ENCODE measurements around the gene THAP11.
A peak's percentile ranks its signal among the peaks of the same experiment; 100 is the strongest.
"Not testable (repeated sequence)": the region's sequence is repeated elsewhere in the genome, so short reads cannot be mapped to it uniquely, and the experiment has no call there.

THAP11 gene

GRCh38 chr16:67862623-67863583 lies 20.8 kb downstream of the THAP11 start:
- no peaks in the 10 kb centered on the region for H3K36me3 Mint-ChIP-seq
- H3K9me3 Mint-ChIP-seq, result no peaks in the 10 kb centered on the region
- peaks cover 10% of the 10 kb centered on the region for H3K4me1 Mint-ChIP-seq
- no peak overlapping the region for H3K4me3 Mint-ChIP-seq
- H3K27me3 Mint-ChIP-seq, result no peaks in the 10 kb centered on the region
- ATAC-seq (ENCODE audit: low read depth) (no peak), DNase-seq (ENCODE audit: low spot score in 2 of 2) (no peak)
- H3K27ac Mint-ChIP-seq, result no peak overlapping the region

GRCh38 chr16:67864044-67864443 lies 21.9 kb downstream of the THAP11 start:
- not testable (repeated sequence) for DNase-seq (ENCODE audit: low spot score in 2 of 2); H3K36me3 Mint-ChIP-seq; H3K4me3 Mint-ChIP-seq; H3K4me1 Mint-ChIP-seq; H3K9me3 Mint-ChIP-seq; ATAC-seq (ENCODE audit: low read depth); H3K27ac Mint-ChIP-seq; H3K27me3 Mint-ChIP-seq

GRCh38 chr16:67864594-67864993 lies 22.5 kb downstream of the THAP11 start:
- Mint-ChIP-seq H3K27ac (peak overlapping the region; percentile 53), H3K9me3 (no peaks in the 10 kb centered on the region), H3K36me3 (no peaks in the 10 kb centered on the region), H3K4me3 (no peak overlapping the region), H3K27me3 (no peaks in the 10 kb centered on the region), H3K4me1 (peaks cover 6% of the 10 kb centered on the region)
- ATAC-seq (ENCODE audit: low read depth) (no peak), DNase-seq (ENCODE audit: low spot score in 2 of 2) (no peak)

- H3K4me3 Mint-ChIP-seq, result no peak overlapping the region
- DNase-seq (ENCODE audit: low spot score in 2 of 2), result no peak
- no peaks in the 10 kb centered on the region for H3K27me3 Mint-ChIP-seq
- H3K27ac Mint-ChIP-seq, result no peak overlapping the region
- H3K9me3 Mint-ChIP-seq, result no peaks in the 10 kb centered on the region
- ATAC-seq (ENCODE audit: low read depth), result no peak
- H3K4me1 Mint-ChIP-seq, result peaks cover 6% of the 10 kb centered on the region
- peaks cover 2% of the 10 kb centered on the region for H3K36me3 Mint-ChIP-seq
Observed at GRCh38 chr16:67865318-67865717, 23.2 kb downstream of the THAP11 start.

GRCh38 chr16:67868290-67868689 lies 26.2 kb downstream of the THAP11 start:
- H3K27me3 Mint-ChIP-seq, result no peaks in the 10 kb centered on the region
- peaks cover 4% of the 10 kb centered on the region for H3K4me1 Mint-ChIP-seq
- peaks cover 7% of the 10 kb centered on the region for H3K36me3 Mint-ChIP-seq
- H3K27ac Mint-ChIP-seq, result no peak overlapping the region
- no peak overlapping the region for H3K4me3 Mint-ChIP-seq
- H3K9me3 Mint-ChIP-seq, result no peaks in the 10 kb centered on the region
- ATAC-seq (ENCODE audit: low read depth), result no peak
- DNase-seq (ENCODE audit: low spot score in 2 of 2), result no peak

GRCh38 chr16:67869653-67870052 lies 27.5 kb downstream of the THAP11 start:
- H3K27ac Mint-ChIP-seq, result no peak overlapping the region
- no peak for ATAC-seq (ENCODE audit: low read depth)

GRCh38 chr16:67871256-67871655 lies 29.1 kb downstream of the THAP11 start:
- DNase-seq (ENCODE audit: low spot score in 2 of 2), result no peak

More at GRCh38 chr16:67869653-67870052, 27.5 kb downstream of the THAP11 start:
- H3K4me1 Mint-ChIP-seq, result peaks cover 12% of the 10 kb centered on the region
- no peaks in the 10 kb centered on the region for H3K9me3 Mint-ChIP-seq
- no peaks in the 10 kb centered on the region for H3K27me3 Mint-ChIP-seq
- DNase-seq (ENCODE audit: low spot score in 2 of 2), result no peak
- no peak overlapping the region for H3K4me3 Mint-ChIP-seq
- peaks cover 7% of the 10 kb centered on the region for H3K36me3 Mint-ChIP-seq

GRCh38 chr16:67872131-67872630 lies 30.1 kb downstream of the THAP11 start:
- DNase-seq (ENCODE audit: low spot score in 2 of 2), result no peak
- H3K9me3 Mint-ChIP-seq, result no peaks in the 10 kb centered on the region
- peaks cover 7% of the 10 kb centered on the region for H3K36me3 Mint-ChIP-seq
- no peaks in the 10 kb centered on the region for H3K27me3 Mint-ChIP-seq
- H3K4me1 Mint-ChIP-seq, result peaks cover 23% of the 10 kb centered on the region
- peak overlapping the region; percentile 83 for H3K27ac Mint-ChIP-seq
- H3K4me3 Mint-ChIP-seq, result peak overlapping the region; percentile 92
- ATAC-seq (ENCODE audit: low read depth), result no peak

More at GRCh38 chr16:67871256-67871655, 29.1 kb downstream of the THAP11 start:
- Mint-ChIP-seq H3K4me3 (no peak overlapping the region), H3K27ac (no peak overlapping the region), H3K36me3 (peaks cover 7% of the 10 kb centered on the region), H3K9me3 (no peaks in the 10 kb centered on the region), H3K27me3 (no peaks in the 10 kb centered on the region), H3K4me1 (peaks cover 23% of the 10 kb centered on the region)
- no peak for ATAC-seq (ENCODE audit: low read depth)

GRCh38 chr16:67872631-67873434 lies 30.7 kb downstream of the THAP11 start, which contains the start of gene EDC4:
EDC4 (plus strand) TSS chr16:67873052; CDS start chr16:67873262, 210 bp downstream.
- H3K4me1 Mint-ChIP-seq, result peaks cover 23% of the 10 kb centered on the region
- peaks cover 10% of the 10 kb centered on the region for H3K36me3 Mint-ChIP-seq
- H3K27ac Mint-ChIP-seq, result peak within 1 kb of the TSS; percentile 83
- H3K9me3 Mint-ChIP-seq, result no peaks in the 10 kb centered on the region
- ATAC-seq (ENCODE audit: low read depth) (peak; percentile 98), DNase-seq (ENCODE audit: low spot score in 2 of 2) (peak; percentile 85 to 98)
- H3K4me3 Mint-ChIP-seq, result peak within 1 kb of the TSS; percentile 92
- H3K27me3 Mint-ChIP-seq, result no peaks in the 10 kb centered on the region

GRCh38 chr16:67873435-67874370 lies 31.6 kb downstream of the THAP11 start:
- H3K4me1 Mint-ChIP-seq, result peaks cover 23% of the 10 kb centered on the region
- ATAC-seq (ENCODE audit: low read depth), result peak; percentile 4
- peaks cover 11% of the 10 kb centered on the region for H3K36me3 Mint-ChIP-seq
- H3K9me3 Mint-ChIP-seq, result no peaks in the 10 kb centered on the region
- peak overlapping the region; percentile 83 for H3K27ac Mint-ChIP-seq
- H3K4me3 Mint-ChIP-seq, result peak overlapping the region; percentile 92
- H3K27me3 Mint-ChIP-seq, result no peaks in the 10 kb centered on the region
- no peak for DNase-seq (ENCODE audit: low spot score in 2 of 2)

- DNase-seq (ENCODE audit: low spot score in 2 of 2), result no peak
- ATAC-seq (ENCODE audit: low read depth), result no peak
- Mint-ChIP-seq H3K27ac (no peak overlapping the region), H3K4me1 (peaks cover 23% of the 10 kb centered on the region), H3K4me3 (peak overlapping the region; percentile 92), H3K36me3 (peaks cover 14% of the 10 kb centered on the region), H3K9me3 (no peaks in the 10 kb centered on the region), H3K27me3 (no peaks in the 10 kb centered on the region)
Observed at GRCh38 chr16:67874372-67874771, 32.3 kb downstream of the THAP11 start.

- H3K27me3 Mint-ChIP-seq, result no peaks in the 10 kb centered on the region
- no peak overlapping the region for H3K27ac Mint-ChIP-seq
- ATAC-seq (ENCODE audit: low read depth) (no peak), DNase-seq (ENCODE audit: low spot score in 2 of 2) (no peak)
- no peak overlapping the region for H3K4me3 Mint-ChIP-seq
- H3K4me1 Mint-ChIP-seq, result peaks cover 23% of the 10 kb centered on the region
- H3K9me3 Mint-ChIP-seq, result no peaks in the 10 kb centered on the region
- peaks cover 16% of the 10 kb centered on the region for H3K36me3 Mint-ChIP-seq
Observed at GRCh38 chr16:67877064-67877463, 34.9 kb downstream of the THAP11 start.

GRCh38 chr16:67878232-67878631 lies 36.1 kb downstream of the THAP11 start:
- Mint-ChIP-seq H3K27ac (no peak overlapping the region), H3K9me3 (no peaks in the 10 kb centered on the region), H3K27me3 (no peaks in the 10 kb centered on the region), H3K4me3 (no peak overlapping the region), H3K4me1 (peaks cover 19% of the 10 kb centered on the region), H3K36me3 (peaks cover 20% of the 10 kb centered on the region)
- no peak for ATAC-seq (ENCODE audit: low read depth)
- DNase-seq (ENCODE audit: low spot score in 2 of 2), result no peak
